SKM-1 treated with dmso at 0.1 percent for 144 hours (cell line): ENCODE measurements around the gene SLC66A2.
A peak's percentile ranks its signal among the peaks of the same experiment; 100 is the strongest.

Source experiments
- DNase-seq: peaks from one replicate; lab custom pipeline; 2025; ENCODE audit not compliant: unreplicated experiment; lab: John Stamatoyannopoulos, UW

The SLC66A2 gene

GRCh38 chr18:79952456-79952995 is 1.1 kb upstream of the SLC66A2 start:
- DNase-seq: no peak

GRCh38 chr18:79950515-79951341 is 725 bp downstream of the SLC66A2 start:
- DNase-seq: no peak

DNA sequence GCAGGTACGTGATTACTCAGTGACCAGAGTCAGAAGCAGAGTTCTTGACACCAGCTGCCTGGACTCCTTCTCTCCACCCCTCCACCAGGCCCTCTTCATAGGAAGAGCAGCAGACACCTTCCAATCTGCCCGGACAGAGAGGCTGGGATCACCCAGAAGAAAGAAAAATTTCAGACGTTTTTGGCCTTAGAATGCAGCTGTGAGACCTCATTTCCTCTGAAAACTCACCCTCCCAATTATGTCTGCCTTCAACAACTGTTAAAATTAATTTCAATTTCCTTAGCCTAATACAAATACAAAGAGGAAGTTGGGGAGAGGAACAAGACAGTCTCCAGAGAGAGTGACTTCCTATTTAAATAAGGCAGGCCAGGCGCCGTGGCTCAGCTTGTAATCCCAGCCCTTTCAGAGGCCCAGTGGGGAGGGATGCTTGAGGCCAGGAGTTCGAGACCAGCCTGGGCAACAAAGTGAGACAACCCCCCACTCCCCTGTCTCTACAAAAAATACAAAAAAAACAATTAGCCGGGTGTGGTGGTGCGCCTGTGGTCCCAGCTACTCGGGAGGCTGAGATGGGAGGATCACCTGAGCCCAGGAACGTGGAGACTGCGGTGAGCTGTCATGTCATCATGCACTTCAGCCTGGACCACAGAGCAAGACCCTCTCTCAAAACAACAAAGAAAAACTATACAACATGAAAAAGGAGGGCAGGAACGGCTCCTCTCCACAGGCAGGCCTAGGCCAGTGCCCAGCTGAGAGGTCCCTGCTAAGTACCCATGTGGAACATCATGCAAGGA is 1.6 kb downstream of the SLC66A2 start:
- peak; percentile 94 for DNase-seq

DNA sequence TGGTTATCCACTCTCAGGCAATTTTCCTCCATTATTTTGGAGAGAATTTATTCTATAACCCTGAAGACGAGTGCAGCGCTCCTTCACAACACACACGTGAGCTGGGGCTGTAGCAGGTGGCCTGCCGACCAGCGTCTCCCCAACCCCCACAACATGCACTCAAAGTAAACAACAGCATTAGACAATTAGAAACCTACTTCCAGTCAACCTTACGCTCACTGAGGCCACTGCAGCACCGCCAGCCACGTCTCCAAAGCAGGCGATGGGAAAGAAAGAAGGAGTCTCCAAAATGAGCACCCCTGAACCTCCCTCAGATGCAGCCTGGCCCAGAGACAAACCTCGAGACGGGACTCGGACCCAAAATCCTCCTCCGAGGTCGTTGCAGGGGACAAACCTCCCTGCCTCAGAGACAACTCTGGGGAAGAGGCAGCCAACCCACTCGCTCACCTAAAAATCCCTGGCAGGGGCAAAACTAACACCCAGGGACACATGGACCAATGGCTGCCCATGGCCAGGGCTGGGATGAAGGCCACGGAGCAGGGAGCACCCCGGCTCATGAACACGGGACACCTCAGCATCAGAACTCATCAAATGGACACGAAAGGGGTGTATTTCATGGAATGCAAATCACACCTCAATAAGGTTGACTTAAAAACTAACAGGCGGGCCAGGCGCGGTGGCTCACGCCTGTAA is 2.6 kb downstream of the SLC66A2 start:
- no peak for DNase-seq

DNA sequence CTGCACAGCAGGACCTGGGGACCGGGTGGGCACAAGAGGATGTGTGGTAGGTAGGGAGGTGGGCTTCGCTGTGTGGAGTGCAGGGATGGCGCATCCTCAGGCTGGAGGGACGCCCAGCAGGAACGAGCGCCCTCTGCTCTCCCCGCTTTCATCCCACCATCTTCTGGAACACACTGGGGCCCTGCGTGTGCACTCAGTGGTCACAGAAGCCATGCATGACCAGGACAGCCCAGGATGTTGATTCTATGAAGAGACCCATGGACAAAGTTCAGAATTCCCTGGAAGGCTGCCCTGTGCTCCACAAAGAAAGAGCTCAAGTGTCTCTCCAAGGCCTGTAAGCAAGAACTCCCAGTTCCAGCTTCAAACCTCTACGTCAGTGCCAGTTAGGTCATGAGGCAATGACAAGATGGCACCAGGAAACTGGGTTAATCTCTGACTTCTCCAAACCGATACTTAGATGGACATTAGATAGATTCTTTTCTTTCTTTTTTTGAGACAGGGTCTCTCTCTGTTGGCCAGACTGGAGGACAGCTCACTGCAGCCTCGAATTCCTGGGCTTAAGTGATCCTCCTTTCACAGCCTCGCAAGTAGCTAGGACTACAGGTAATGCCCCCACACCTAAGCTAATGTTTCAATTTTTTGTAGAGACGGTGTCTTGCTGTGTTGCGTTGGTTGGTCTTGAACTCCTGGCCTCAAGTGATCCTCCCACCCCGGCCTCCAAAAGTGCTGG is 3.4 kb downstream of the SLC66A2 start:
- no peak for DNase-seq

GRCh38 chr18:79947054-79947755 is 4.2 kb downstream of the SLC66A2 start:
- DNase-seq: no peak

DNA sequence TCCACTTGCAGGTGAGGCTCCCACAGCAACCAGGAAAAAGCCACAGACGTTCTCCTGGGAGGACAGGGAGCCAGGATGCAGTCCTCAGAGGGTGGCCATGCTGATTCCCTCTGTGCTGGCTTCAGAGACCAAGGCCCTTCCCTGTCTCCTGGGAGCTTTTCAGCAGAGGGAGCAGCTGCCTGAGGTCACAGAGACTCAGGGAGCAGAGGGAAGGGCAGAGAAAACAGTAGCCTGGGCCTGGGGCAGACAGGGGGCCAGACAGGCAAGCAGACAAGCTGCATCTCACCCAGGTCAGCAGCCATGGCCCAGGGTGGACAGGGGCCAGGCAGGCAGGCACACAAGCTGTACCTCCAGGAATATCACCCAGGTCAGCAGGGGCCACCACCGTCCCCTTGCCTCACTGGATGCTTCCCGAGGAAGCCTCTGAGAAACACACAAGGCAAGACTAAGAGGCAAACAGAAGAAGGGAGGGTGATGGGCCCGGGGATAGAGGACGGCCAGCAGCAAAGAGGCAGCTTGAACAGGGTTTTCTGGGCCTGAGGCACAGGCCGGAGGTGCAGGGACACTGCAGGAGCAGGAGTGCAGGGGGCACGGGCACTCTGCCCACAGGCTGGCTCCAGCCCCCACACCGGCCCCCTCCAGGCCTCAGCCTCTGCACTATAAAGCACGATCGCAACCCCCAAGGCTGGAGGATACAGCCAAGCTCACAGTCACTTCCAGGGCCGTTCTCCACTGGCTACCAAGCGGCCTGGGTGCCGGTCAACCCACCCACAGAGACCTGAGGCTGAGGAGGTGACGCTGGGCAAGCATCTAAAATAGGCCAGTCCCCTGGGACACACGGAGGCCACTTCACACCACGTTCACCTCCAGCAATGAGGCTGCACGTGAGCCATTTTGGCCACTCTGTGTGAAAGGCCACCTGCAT is 6.1 kb downstream of the SLC66A2 start:
- DNase-seq: no peak

DNA sequence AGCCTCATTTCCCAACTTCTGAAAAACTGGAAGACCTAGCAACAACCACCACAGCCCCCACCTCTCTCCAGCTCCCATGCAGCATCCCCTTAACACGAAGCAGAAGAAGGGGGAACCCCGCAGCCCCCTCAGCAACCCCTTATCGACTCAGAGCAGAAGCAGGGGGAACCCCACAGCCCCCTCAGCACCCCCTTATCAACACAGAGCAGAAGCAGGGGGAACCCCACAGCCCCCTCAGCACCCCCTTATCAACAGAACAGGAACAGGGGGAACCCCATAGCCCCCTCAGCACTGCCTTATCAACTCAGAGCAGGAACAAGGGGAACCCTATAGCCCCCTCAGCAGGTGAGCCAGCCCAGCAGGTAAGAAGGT is 6.7 kb downstream of the SLC66A2 start:
- DNase-seq: no peak

- DNase-seq: no peak
Measured at GRCh38 chr18:79944126-79944731, 7.2 kb downstream of the SLC66A2 start.

- DNase-seq: no peak
Measured at GRCh38 chr18:79943608-79944125, 7.8 kb downstream of the SLC66A2 start.

GRCh38 chr18:79942786-79943607 is 8.5 kb downstream of the SLC66A2 start:
- no peak for DNase-seq

- no peak for DNase-seq
Measured at GRCh38 chr18:79942211-79942610, 9.2 kb downstream of the SLC66A2 start.

- DNase-seq: no peak
Measured at GRCh38 chr18:79941473-79942119, 9.9 kb downstream of the SLC66A2 start.

- DNase-seq: no peak
Measured at GRCh38 chr18:79940814-79941472, 10.5 kb downstream of the SLC66A2 start.

DNA sequence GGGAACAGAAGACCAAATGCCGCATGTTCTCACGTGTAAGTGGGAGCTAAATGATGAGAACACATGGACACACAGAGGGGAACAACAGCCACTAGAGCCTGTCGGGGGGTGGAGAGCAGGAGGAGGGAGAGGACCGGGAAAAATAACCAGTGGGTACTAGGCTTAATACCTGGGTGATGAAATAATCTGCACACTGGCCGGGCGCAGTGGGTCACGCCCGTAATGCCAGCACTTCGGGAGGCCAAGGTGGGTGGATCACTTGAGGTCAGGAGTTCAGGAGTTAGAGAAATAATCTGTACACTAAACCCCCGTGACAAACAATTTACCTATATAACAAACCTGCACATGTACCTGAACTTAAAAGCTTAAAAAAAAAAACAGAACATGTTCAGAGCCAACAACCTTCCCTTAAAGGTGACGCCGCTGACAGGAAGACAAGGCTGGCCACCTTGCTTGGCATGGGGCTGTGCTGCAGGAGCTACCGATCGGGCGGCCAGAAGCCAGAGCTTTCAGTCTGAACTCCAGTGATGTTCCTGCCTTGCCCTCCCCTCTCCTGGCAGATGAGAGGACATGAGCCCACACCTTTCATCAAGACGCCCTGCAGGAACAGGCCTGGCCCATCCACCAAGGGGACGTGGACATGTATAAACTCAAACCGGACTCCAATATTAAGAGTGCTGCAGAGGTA is 11.2 kb downstream of the SLC66A2 start:
- no peak for DNase-seq

DNA sequence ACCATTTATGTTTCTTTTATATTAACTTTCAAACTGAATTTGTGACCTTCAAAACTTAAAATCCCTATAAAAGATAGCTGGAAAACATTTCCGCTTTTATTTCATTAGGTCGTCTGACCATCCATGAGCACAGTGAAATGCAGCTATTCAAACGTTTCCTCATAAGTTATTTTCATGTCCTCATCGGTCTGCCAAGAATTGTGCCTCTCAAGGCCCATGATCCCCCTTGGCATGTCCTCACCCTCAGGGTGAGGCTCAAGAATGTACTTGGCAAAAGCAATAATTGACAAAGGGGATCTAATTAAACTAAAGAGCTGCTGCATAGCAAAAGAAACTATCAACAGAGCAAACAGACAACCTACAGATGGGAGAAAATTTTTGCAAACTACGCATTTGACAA is 12.4 kb downstream of the SLC66A2 start:
- DNase-seq: no peak
